MCF 10A (cell line): ENCODE measurements around the gene KIF26A. TPM values are rescaled to one million over a fixed set of nuclear protein-coding genes. Genes with fewer than 3 reads are reported as not detected.

Experiments used
- BruUV-seq: library from RNA; stranded (reverse); fragments of 400-500 nt; replicated peaks from 2 replicates; lab custom pipeline; 2021; lab: Mats Ljungman, UMichigan
- CTCF ChIA-PET: fragments of 300-600 bp; sonication (Branson Sonifier 250); formaldehyde crosslinking; extraction: SDS; loops from one replicate; lab custom pipeline; 2021; ENCODE audit warnings: antibody characterized with exemption, inconsistent platforms; lab: Yijun Ruan, JAX
- POLR2A ChIA-PET: fragments of 300-600, 350-650 bp; sonication (Branson Sonifier 250); formaldehyde crosslinking; extraction: SDS; loops from one replicate; lab custom pipeline; 2020; ENCODE audit warnings: antibody characterized with exemption, inconsistent platforms; lab: Yijun Ruan, JAX
- DNase-seq: peaks from one replicate; pipeline ENCODE4 v3.0.0-alpha.2; 2018; ENCODE audit not compliant: unreplicated experiment
- H3K27ac Mint-ChIP-seq: one replicate; pipeline ENCODE4 v1.8.0; 2022; ENCODE audit warnings: mild to moderate bottlenecking, low read depth, mixed read lengths; ENCODE audit not compliant: unreplicated experiment
- H3K27me3 Mint-ChIP-seq: one replicate; pipeline ENCODE4 v1.8.0; 2022; ENCODE audit warnings: mixed read lengths; ENCODE audit not compliant: insufficient read depth, unreplicated experiment
- H3K36me3 Mint-ChIP-seq: one replicate; pipeline ENCODE4 v1.8.0; 2022; ENCODE audit warnings: mild to moderate bottlenecking, moderate library complexity, mixed read lengths; ENCODE audit not compliant: insufficient read depth, unreplicated experiment
- H3K4me1 Mint-ChIP-seq: one replicate; pipeline ENCODE4 v1.8.0; 2022; ENCODE audit warnings: mixed read lengths; ENCODE audit not compliant: insufficient read depth, unreplicated experiment
- H3K4me3 Mint-ChIP-seq: one replicate; pipeline ENCODE4 v1.8.0; 2022; ENCODE audit warnings: mild to moderate bottlenecking, moderate library complexity, mixed read lengths; ENCODE audit not compliant: unreplicated experiment
- H3K9me3 Mint-ChIP-seq: one replicate; pipeline ENCODE4 v1.8.0; 2022; ENCODE audit warnings: mixed read lengths; ENCODE audit not compliant: unreplicated experiment
- intact Hi-C: fragments of 100-400 bp; cut with micrococcal nuclease; formaldehyde crosslinking; loops from 2 replicates; pipeline ENCODE4 v1.14.1; 2022
- total RNA-seq: library from RNA; stranded (reverse); gene quantifications from 2 replicates; pipeline ENCODE4 v1.2.3, GENCODE V29; 2022
- TF ChIP-seq, protein P1 (sequence below): fragments of 200-600 bp; IDR thresholded peaks from one replicate; pipeline ENCODE4 v1.8.0; 2022; ENCODE audit warnings: antibody characterized with exemption, mild to moderate bottlenecking; ENCODE audit not compliant: unreplicated experiment

Gene KIF26A
- total RNA-seq, 1 experiment from 2014 or later, result 0.26 TPM

DNA sequence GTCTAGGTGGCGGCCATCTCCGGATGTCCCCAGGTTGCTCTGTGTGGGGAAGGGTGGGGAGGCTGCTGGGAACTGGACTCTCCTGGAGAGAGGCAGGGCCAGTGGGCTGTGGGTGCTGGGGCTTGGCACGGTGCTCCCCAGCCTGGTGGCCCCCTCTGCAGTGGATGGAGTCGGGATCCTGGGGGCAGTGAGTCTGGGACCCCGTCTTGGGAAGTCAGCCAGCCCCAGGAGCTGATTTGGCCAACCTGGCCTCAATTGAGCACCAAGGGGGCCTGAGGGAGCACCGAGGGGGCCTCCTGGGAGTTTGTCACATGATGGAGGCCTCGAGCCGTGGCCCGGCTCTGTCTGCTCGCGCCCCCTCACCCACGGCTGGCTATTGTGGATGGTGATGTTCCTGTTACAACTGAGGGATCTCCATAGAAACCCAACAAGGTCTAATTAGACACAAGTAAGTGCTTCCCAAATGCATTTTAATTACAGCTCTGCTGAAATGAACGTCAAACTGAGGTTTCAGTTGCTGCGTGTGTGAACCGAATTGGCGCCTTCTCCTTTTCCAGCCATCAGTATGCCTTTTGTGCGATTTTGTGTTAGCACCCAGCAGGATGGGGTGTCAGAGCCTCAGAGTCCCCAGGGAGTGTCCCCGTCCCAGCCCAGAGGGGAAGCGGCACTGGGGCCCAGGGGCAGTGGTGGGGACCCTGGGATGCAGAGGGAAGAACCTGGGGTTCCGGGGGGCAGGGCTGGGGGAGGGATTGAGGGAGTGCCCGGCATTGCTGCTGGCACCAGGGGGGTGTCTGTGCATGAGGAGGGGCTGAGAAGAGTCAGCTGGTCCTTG, 71.8 kb downstream of the KIF26A start:
- CTCF ChIA-PET, result no interaction called here

DNA sequence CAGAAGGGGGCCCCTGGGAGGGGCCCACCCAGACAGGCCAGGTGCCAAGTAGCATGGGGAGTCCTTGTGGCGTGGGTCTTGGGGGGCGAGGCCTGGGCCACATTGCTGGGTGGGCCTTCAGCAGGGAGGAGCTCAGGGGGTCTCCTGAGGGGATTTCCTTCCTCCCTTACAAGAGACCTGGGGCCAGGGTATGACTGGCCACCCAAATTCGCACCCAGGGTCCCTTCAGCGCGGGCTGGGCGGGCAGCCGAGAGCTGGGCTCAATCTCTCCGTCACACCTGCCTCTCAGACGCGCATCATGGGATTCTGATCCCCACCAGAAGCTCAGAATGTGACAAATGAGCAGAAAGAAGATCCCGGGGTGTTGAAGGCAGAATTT, 72.4 kb downstream of the KIF26A start:
- intact Hi-C loops, result no loop called here
- H3K27me3 Mint-ChIP-seq, result peaks cover 26% of the 10 kb centered on the region
- TF ChIP-seq, protein P1, sequence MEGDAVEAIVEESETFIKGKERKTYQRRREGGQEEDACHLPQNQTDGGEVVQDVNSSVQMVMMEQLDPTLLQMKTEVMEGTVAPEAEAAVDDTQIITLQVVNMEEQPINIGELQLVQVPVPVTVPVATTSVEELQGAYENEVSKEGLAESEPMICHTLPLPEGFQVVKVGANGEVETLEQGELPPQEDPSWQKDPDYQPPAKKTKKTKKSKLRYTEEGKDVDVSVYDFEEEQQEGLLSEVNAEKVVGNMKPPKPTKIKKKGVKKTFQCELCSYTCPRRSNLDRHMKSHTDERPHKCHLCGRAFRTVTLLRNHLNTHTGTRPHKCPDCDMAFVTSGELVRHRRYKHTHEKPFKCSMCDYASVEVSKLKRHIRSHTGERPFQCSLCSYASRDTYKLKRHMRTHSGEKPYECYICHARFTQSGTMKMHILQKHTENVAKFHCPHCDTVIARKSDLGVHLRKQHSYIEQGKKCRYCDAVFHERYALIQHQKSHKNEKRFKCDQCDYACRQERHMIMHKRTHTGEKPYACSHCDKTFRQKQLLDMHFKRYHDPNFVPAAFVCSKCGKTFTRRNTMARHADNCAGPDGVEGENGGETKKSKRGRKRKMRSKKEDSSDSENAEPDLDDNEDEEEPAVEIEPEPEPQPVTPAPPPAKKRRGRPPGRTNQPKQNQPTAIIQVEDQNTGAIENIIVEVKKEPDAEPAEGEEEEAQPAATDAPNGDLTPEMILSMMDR, result no peak
- H3K4me3 Mint-ChIP-seq, result no peak overlapping the region
- H3K27ac Mint-ChIP-seq, result no peak overlapping the region
- no peaks in the 10 kb centered on the region for H3K36me3 Mint-ChIP-seq
- no peaks in the 10 kb centered on the region for H3K4me1 Mint-ChIP-seq
- ChIA-PET CTCF (no interaction called here), POLR2A (no interaction called here)
- no peaks in the 10 kb centered on the region for H3K9me3 Mint-ChIP-seq
- BruUV-seq, result no TSS peak
- DNase-seq, result no peak

More for the DNA sequence above, 71.8 kb downstream of the KIF26A start:
- H3K4me3 Mint-ChIP-seq, result no peak overlapping the region
- no peaks in the 10 kb centered on the region for H3K9me3 Mint-ChIP-seq
- POLR2A ChIA-PET, result no interaction called here
- DNase-seq, result no peak
- TF ChIP-seq, protein P1, result no peak
- no peaks in the 10 kb centered on the region for H3K4me1 Mint-ChIP-seq
- intact Hi-C loops, result no loop called here
- H3K27ac Mint-ChIP-seq, result no peak overlapping the region
- BruUV-seq, result no TSS peak
- H3K36me3 Mint-ChIP-seq, result no peaks in the 10 kb centered on the region
- H3K27me3 Mint-ChIP-seq, result peaks cover 26% of the 10 kb centered on the region

DNA sequence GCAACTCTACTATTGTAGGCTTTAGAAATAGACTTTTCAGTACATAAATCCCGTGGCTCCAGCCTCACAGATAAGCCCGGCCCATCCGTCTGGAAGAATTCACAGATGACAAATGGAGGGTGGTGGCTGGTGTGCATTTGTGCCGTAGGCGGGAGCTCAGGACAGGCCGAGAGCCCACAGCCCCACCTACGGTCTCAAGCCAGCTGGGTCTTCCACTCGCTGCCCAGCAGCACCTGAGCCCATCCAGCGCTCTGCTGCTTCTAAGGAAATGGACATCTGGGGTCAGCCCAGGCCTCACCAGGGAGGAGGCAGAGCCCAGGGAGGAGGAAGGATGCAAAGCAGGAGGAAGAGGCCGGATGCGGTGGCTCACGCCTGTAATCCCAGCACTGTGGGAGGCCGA, 72.8 kb downstream of the KIF26A start:
- BruUV-seq, result no TSS peak
- Mint-ChIP-seq H3K27me3 (peaks cover 25% of the 10 kb centered on the region), H3K4me3 (no peak overlapping the region), H3K9me3 (no peaks in the 10 kb centered on the region), H3K27ac (no peak overlapping the region), H3K36me3 (no peaks in the 10 kb centered on the region), H3K4me1 (no peaks in the 10 kb centered on the region)
- TF ChIP-seq, protein P1, result no peak
- no peak for DNase-seq
- ChIA-PET POLR2A (no interaction called here), CTCF (no interaction called here)
- intact Hi-C loops, result no loop called here

DNA sequence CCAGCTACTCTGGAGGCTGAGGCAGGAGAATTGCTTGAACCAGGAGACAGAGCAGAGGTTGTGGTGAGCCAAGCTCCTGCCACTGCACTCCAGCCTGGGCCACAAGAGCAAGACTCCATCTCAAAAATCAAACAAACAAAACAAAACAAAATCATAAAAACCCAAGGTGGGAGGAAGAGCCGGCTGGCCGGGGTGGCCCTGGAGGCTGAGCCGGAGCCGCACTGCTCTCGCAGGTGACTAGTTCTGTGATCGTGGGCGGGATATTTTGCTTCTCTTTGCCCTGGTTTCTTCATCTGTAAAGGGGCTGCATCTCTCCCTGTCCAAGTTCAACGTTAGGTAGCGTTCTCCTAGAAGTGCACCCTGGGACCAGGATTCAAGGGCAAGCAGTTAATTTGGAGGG, 73.4 kb downstream of the KIF26A start:
- Mint-ChIP-seq H3K36me3 (no peaks in the 10 kb centered on the region), H3K27me3 (peaks cover 20% of the 10 kb centered on the region), H3K27ac (no peak overlapping the region), H3K9me3 (no peaks in the 10 kb centered on the region), H3K4me3 (no peak overlapping the region), H3K4me1 (no peaks in the 10 kb centered on the region)
- TF ChIP-seq, protein P1, result no peak
- DNase-seq, result no peak
- BruUV-seq, result no TSS peak
- CTCF ChIA-PET, result no interaction called here
- intact Hi-C loops, result no loop called here
- POLR2A ChIA-PET, result no interaction called here
